SK-N-SH treated with all-trans-retinoic acid at 6 μM for 48 hours (cell line): ENCODE data around the gene TAS2R7.

ENCODE experiments used
- BACH2 ChIP-seq: fragments of 250-450 bp; sonication (Bioruptor Pico); IDR thresholded peaks from 2 replicates; pipeline ENCODE4 v1.9.0; 2021; ENCODE audit warnings: mild to moderate bottlenecking, borderline replicate concordance
- RARB ChIP-seq: fragments of 250-450 bp; sonication (Bioruptor Pico); IDR thresholded peaks from 2 replicates; pipeline ENCODE4 v1.8.0; 2021; ENCODE audit warnings: mild to moderate bottlenecking, moderate library complexity
- TCF4 ChIP-seq: fragments of 250-450 bp; sonication (Bioruptor Pico); IDR thresholded peaks from 2 replicates; pipeline ENCODE4 v1.8.0; 2021; ENCODE audit warnings: mild to moderate bottlenecking, moderate library complexity, borderline replicate concordance
- ZFP3 ChIP-seq: fragments of 250-450 bp; sonication (Bioruptor Pico); IDR thresholded peaks from 2 replicates; pipeline ENCODE4 v1.5.0; 2020; ENCODE audit warnings: mild to moderate bottlenecking, moderate library complexity
- ZFP30 ChIP-seq: fragments of 450-650 bp; formaldehyde crosslinking; IDR thresholded peaks from 2 replicates; pipeline ENCODE4 v1.5.0; 2022; ENCODE audit warnings: mild to moderate bottlenecking, moderate library complexity
- ZNF8 ChIP-seq: fragments of 450-650 bp; formaldehyde crosslinking; IDR thresholded peaks from 2 replicates; pipeline ENCODE4 v1.5.0; 2020; ENCODE audit warnings: mild to moderate bottlenecking, moderate library complexity
- TF ChIP-seq, protein P1 (sequence below): fragments of 250-450 bp; sonication (Bioruptor Pico); IDR thresholded peaks from 2 replicates; pipeline ENCODE4 v1.8.0; 2021; ENCODE audit warnings: low read depth, mild to moderate bottlenecking, moderate library complexity, borderline replicate concordance
- TF ChIP-seq, protein P2 (sequence below): fragments of 250-450 bp; sonication (Bioruptor Pico); IDR thresholded peaks from 2 replicates; pipeline ENCODE4 v1.8.0; 2020; ENCODE audit warnings: mild to moderate bottlenecking, moderate library complexity, borderline replicate concordance

DNA sequence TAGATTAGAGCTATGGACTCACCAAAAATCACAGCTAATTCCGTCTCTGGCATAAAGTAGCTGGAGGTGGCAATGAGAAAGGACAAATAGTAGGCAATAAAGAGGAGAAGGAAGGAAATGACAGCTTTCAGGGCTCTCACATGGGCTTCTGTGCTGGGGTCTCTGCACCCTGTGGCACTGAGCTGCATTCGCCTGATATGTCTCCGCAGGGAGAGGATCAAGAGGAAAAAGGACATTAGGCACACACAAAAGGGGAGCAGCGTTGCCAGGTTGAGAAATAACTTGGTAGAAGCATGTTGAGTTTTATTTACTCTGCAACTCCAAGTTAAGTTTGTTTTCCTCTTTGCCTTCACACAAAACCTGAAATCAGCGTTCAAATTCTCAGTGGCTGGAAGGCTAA, 686 bp downstream of the TAS2R7 start:
- TF ChIP-seq ZNF8 (CRISPR knock-in tag) = no peak
- TF ChIP-seq, protein P1, sequence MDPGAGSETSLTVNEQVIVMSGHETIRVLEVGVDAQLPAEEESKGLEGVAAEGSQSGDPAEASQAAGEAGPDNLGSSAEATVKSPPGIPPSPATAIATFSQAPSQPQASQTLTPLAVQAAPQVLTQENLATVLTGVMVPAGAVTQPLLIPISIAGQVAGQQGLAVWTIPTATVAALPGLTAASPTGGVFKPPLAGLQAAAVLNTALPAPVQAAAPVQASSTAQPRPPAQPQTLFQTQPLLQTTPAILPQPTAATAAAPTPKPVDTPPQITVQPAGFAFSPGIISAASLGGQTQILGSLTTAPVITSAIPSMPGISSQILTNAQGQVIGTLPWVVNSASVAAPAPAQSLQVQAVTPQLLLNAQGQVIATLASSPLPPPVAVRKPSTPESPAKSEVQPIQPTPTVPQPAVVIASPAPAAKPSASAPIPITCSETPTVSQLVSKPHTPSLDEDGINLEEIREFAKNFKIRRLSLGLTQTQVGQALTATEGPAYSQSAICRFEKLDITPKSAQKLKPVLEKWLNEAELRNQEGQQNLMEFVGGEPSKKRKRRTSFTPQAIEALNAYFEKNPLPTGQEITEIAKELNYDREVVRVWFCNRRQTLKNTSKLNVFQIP (CRISPR knock-in tag) = no peak
- no peak for TF ChIP-seq ZFP3 (CRISPR knock-in tag)
- TF ChIP-seq RARB (CRISPR knock-in tag) = no peak
- TF ChIP-seq ZFP30 (CRISPR knock-in tag) = no peak
- TF ChIP-seq BACH2 (CRISPR knock-in tag) = no peak
- TF ChIP-seq TCF4 = no peak
- TF ChIP-seq, protein P2, sequence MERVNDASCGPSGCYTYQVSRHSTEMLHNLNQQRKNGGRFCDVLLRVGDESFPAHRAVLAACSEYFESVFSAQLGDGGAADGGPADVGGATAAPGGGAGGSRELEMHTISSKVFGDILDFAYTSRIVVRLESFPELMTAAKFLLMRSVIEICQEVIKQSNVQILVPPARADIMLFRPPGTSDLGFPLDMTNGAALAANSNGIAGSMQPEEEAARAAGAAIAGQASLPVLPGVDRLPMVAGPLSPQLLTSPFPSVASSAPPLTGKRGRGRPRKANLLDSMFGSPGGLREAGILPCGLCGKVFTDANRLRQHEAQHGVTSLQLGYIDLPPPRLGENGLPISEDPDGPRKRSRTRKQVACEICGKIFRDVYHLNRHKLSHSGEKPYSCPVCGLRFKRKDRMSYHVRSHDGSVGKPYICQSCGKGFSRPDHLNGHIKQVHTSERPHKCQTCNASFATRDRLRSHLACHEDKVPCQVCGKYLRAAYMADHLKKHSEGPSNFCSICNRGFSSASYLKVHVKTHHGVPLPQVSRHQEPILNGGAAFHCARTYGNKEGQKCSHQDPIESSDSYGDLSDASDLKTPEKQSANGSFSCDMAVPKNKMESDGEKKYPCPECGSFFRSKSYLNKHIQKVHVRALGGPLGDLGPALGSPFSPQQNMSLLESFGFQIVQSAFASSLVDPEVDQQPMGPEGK (CRISPR knock-in tag) = no peak
